IMR-90 (cell line): ENCODE measurements around the gene L3MBTL4. TPM values are rescaled to one million over a fixed set of nuclear protein-coding genes. Genes with fewer than 3 reads are reported as not detected.

Experiments used
- ATAC-seq: fragments of 200-7000 bp; cut with Tn5 transposase; 2 replicates; pipeline ENCODE4 v1.9.1; 2020; ENCODE audit warnings: low read depth, mild to moderate bottlenecking, moderate library complexity
- BruUV-seq: library from RNA; stranded (reverse); fragments of 400-500 nt; replicated peaks from 2 replicates; lab custom pipeline; 2021; lab: Mats Ljungman, UMichigan
- CTCF ChIA-PET: fragments of 300-600 bp; formaldehyde crosslinking; extraction: SDS; loops from one replicate; lab custom pipeline; 2021; ENCODE audit warnings: antibody characterized with exemption; lab: Yijun Ruan, JAX
- POLR2A ChIA-PET: fragments of 300-600 bp; sonication (Branson Sonifier 250); formaldehyde crosslinking; loops from one replicate; lab custom pipeline; 2022; ENCODE audit warnings: antibody characterized with exemption; ENCODE audit not compliant: unreplicated experiment; lab: Charles Lee
- DNase-seq: peaks from one replicate; pipeline ENCODE4 v3.0.0; 2013
- H2AFZ ChIP-seq: replicated peaks from 2 replicates; pipeline ENCODE3; 2013; ENCODE audit warnings: low read length, mild to moderate bottlenecking; ENCODE audit not compliant: poor library complexity
- H2AK5ac ChIP-seq: 2 replicates; pipeline ENCODE4 v1.6.1; 2013; ENCODE audit warnings: low read depth, low read length, inconsistent platforms
- H2AK9ac ChIP-seq: replicated peaks from 2 replicates; pipeline ENCODE3; 2013; ENCODE audit warnings: mild to moderate bottlenecking, low read depth, low read length, moderate library complexity; ENCODE audit not compliant: poor library complexity
- H2BK120ac ChIP-seq: 2 replicates; pipeline ENCODE4 v1.6.1; 2013; ENCODE audit warnings: low read depth, low read length, inconsistent platforms
- H2BK15ac ChIP-seq: 3 replicates; pipeline ENCODE4 v1.6.1; 2013; ENCODE audit warnings: low read depth, low read length, inconsistent platforms
- H2BK20ac ChIP-seq: 2 replicates; pipeline ENCODE4 v1.6.1; 2013; ENCODE audit warnings: low read depth, mild to moderate bottlenecking, inconsistent platforms, low read length, moderate library complexity
- H2BK5ac ChIP-seq: 2 replicates; pipeline ENCODE4 v1.6.1; 2013; ENCODE audit warnings: mild to moderate bottlenecking, low read depth, low read length, inconsistent platforms; ENCODE audit not compliant: poor library complexity, severe bottlenecking
- H3K14ac ChIP-seq: replicated peaks from 2 replicates; pipeline ENCODE4 v1.6.1; 2013; ENCODE audit warnings: low read depth, low read length, inconsistent platforms
- H3K18ac ChIP-seq: 2 replicates; pipeline ENCODE4 v1.6.1; 2013; ENCODE audit warnings: low read depth, low read length, control low read depth
- H3K23ac ChIP-seq: 2 replicates; pipeline ENCODE4 v1.6.1; 2013; ENCODE audit warnings: low read depth, low read length, inconsistent platforms
- H3K27ac ChIP-seq: 2 replicates; pipeline ENCODE4 v1.5.1; 2013; ENCODE audit warnings: mild to moderate bottlenecking, control low read depth, low read length; ENCODE audit not compliant: insufficient read depth
- H3K27me3 ChIP-seq: 2 replicates; pipeline ENCODE4 v1.6.1; 2013; ENCODE audit warnings: low read length; ENCODE audit not compliant: control insufficient read depth, insufficient read depth
- H3K36me3 ChIP-seq: 2 replicates; pipeline ENCODE4 v1.6.1; 2013; ENCODE audit warnings: low read length, mixed read lengths; ENCODE audit not compliant: control insufficient read depth, insufficient read depth
- H3K4ac ChIP-seq: 2 replicates; pipeline ENCODE4 v1.6.1; 2013; ENCODE audit warnings: low read depth, low read length, inconsistent platforms
- H3K4me1 ChIP-seq: 2 replicates; pipeline ENCODE4 v1.6.1; 2013; ENCODE audit warnings: low read length, mixed read lengths; ENCODE audit not compliant: control insufficient read depth, insufficient read depth
- H3K4me2 ChIP-seq: 2 replicates; pipeline ENCODE4 v1.6.1; 2013; ENCODE audit warnings: low read depth, mild to moderate bottlenecking, control low read depth, low read length, moderate library complexity
- H3K4me3 ChIP-seq: 2 replicates; pipeline ENCODE4 v1.5.1; 2013; ENCODE audit warnings: low read depth, mild to moderate bottlenecking, control low read depth, low read length, moderate library complexity; ENCODE audit not compliant: insufficient read depth
- H3K56ac ChIP-seq: 2 replicates; pipeline ENCODE4 v1.6.1; 2013; ENCODE audit warnings: low read length, inconsistent platforms; ENCODE audit not compliant: insufficient read depth; ENCODE audit errors: extremely low read depth
- H3K79me1 ChIP-seq, 2 experiments: 2 replicates each; pipeline ENCODE4 v1.6.1; 2013; ENCODE audit warnings: low read length in 2 of 2, inconsistent platforms in 1 of 2, low read depth in 1 of 2
- H3K9ac ChIP-seq: 2 replicates; pipeline ENCODE4 v1.6.1; 2013; ENCODE audit warnings: low read depth, low read length, control low read depth
- H3K9me1 ChIP-seq: 2 replicates; pipeline ENCODE4 v1.6.1; 2013; ENCODE audit warnings: low read length, inconsistent platforms; ENCODE audit not compliant: insufficient read depth
- H3K9me3 ChIP-seq: 2 replicates; pipeline ENCODE4 v1.6.1; 2013; ENCODE audit warnings: low read length; ENCODE audit not compliant: control insufficient read depth, insufficient read depth
- H4K20me1 ChIP-seq: 2 replicates; pipeline ENCODE4 v1.6.1; 2013; ENCODE audit warnings: low read length, inconsistent platforms; ENCODE audit not compliant: insufficient read depth
- H4K5ac ChIP-seq: 2 replicates; pipeline ENCODE4 v1.6.1; 2013; ENCODE audit warnings: mild to moderate bottlenecking, low read depth, low read length, control low read depth
- H4K8ac ChIP-seq, 2 experiments: 2 replicates each; pipeline ENCODE4 v1.6.1; 2013; ENCODE audit warnings: low read depth in 2 of 2, low read length in 2 of 2, control low read depth in 1 of 2, inconsistent platforms in 1 of 2
- H4K91ac ChIP-seq: 2 replicates; pipeline ENCODE4 v1.6.1; 2013; ENCODE audit warnings: low read depth, low read length, inconsistent platforms; ENCODE audit not compliant: insufficient read depth
- BHLHE40 ChIP-seq: fragments of 150-350 bp; IDR thresholded peaks from 2 replicates; pipeline ENCODE4 v1.6.1; 2016; ENCODE audit warnings: mild to moderate bottlenecking, low read depth, low read length
- CEBPB ChIP-seq: IDR thresholded peaks from 2 replicates; pipeline ENCODE4 v1.6.1; 2012; ENCODE audit warnings: low read depth, low read length, improper control_type of control experiment
- CHD1 ChIP-seq: IDR thresholded peaks from 2 replicates; pipeline ENCODE4 v1.6.1; 2012; ENCODE audit warnings: low read depth, low read length, improper control_type of control experiment
- FOS ChIP-seq: fragments of 150-350 bp; IDR thresholded peaks from 2 replicates; pipeline ENCODE4 v1.6.1; 2016; ENCODE audit warnings: low read depth, low read length
- MAFK ChIP-seq: IDR thresholded peaks from 2 replicates; pipeline ENCODE4 v1.6.1; 2012; ENCODE audit warnings: low read depth, low read length, improper control_type of control experiment
- MAZ ChIP-seq: IDR thresholded peaks from 2 replicates; pipeline ENCODE4 v1.6.1; 2012; ENCODE audit warnings: low read depth, mild to moderate bottlenecking, low read length, improper control_type of control experiment, moderate library complexity, borderline replicate concordance
- MXI1 ChIP-seq: IDR thresholded peaks from 2 replicates; pipeline ENCODE4 v1.6.1; 2012; ENCODE audit warnings: low read depth, mild to moderate bottlenecking, low read length, moderate library complexity, borderline replicate concordance
- NFE2L2 ChIP-seq: fragments of 150-350 bp; IDR thresholded peaks from 2 replicates; pipeline ENCODE4 v1.6.1; 2016; ENCODE audit warnings: low read depth, mild to moderate bottlenecking, low read length
- POLR2A ChIP-seq: IDR thresholded peaks from 2 replicates; pipeline ENCODE4 v1.6.1; 2012; ENCODE audit warnings: mild to moderate bottlenecking, low read depth, low read length
- RAD21 ChIP-seq: IDR thresholded peaks from 2 replicates; pipeline ENCODE4 v1.6.1; 2012; ENCODE audit warnings: low read length, improper control_type of control experiment
- RCOR1 ChIP-seq: IDR thresholded peaks from 2 replicates; pipeline ENCODE4 v1.6.1; 2012; ENCODE audit warnings: mild to moderate bottlenecking, low read length, improper control_type of control experiment; ENCODE audit not compliant: insufficient replicate concordance
- RFX5 ChIP-seq: IDR thresholded peaks from 2 replicates; pipeline ENCODE4 v1.8.0; 2012; ENCODE audit warnings: low read depth, mild to moderate bottlenecking, low read length, moderate library complexity
- WGBS, 2 experiments: methylation state at CpG; one replicate each; pipeline versions ENCODE4 v1.1.5 to v1.1.7; 2013; ENCODE audit warnings: missing lambda C conversion rate in 2 of 2; ENCODE audit not compliant: insufficient read length in 1 of 2; ENCODE audit errors: extremely low coverage in 2 of 2; 5-methylcytosine and 5-hydroxymethylcytosine counted together
- dilution Hi-C: fragments of 300-500 bp; cut with HindIII; formaldehyde crosslinking; loops from one replicate; pipeline ENCODE4 v1.14.3; 2018; ENCODE audit warnings: low sequenced_read_pairs; ENCODE audit not compliant: unreplicated experiment
- in situ Hi-C: fragments of 300-500 bp; cut with MboI; formaldehyde crosslinking; loops from 3 replicates; pipeline ENCODE4 v1.14.3; 2019; ENCODE audit warnings: low sequenced_read_pairs, inconsistent platforms, mixed read lengths
- intact Hi-C: fragments of 100-400 bp; cut with micrococcal nuclease; formaldehyde crosslinking; loops from 2 replicates; pipeline ENCODE4 v1.10.0; 2022
- polyA plus RNA-seq, 3 experiments: library from polyadenylated mRNA; depleted of rRNA; stranded (reverse); fragments of >200 nt; gene quantifications; 2 replicates each; pipeline ENCODE4 v1.2.3, GENCODE V29; 2012; ENCODE audit warnings: low replicate concordance in 1 of 3
- total RNA-seq: library from RNA; depleted of rRNA; stranded (reverse); fragments of >200 nt; gene quantifications from 2 replicates; pipeline ENCODE4 v1.2.3, GENCODE V29; 2012
- TF ChIP-seq, protein P1 (sequence below): conservative IDR thresholded peaks from 2 replicates; pipeline ENCODE4 v1.5.1; 2012; ENCODE audit warnings: mild to moderate bottlenecking, low read depth, low read length, improper control_type of control experiment
- TF ChIP-seq, protein P2 (sequence below): fragments of 150-350 bp; IDR thresholded peaks from 2 replicates; pipeline ENCODE4 v1.6.1; 2017; ENCODE audit warnings: mild to moderate bottlenecking, antibody characterized with exemption, low read length, low read depth

Gene L3MBTL4
- total and polyA plus RNA-seq, 2 of the 4 experiments (the other 2 are of a cell fraction) = under 0.01 to 0.02 TPM

DNA sequence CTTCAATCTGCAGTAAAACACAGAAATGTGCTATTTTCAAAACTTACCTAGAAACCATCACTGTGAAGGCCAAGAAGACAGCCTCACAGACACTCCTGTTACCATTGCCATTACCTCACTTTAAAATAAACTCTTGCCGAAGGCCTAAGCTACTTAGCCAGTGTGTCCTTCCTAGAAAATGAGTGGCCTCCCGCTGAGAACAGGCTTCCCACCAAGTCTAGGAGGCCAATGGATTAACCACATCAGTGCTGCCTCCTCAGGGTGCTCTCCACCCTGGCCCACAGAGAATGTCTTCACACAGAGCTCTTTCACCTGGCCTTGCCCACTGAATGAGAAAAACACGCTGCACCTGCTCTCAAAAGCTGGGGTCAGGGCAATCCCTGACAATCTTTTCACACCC is 47.5 kb downstream of the L3MBTL4 start:
- no peak overlapping the region for H3K27ac ChIP-seq
- ATAC-seq (no peak), DNase-seq (no peak)
- no peak overlapping the region for H3K23ac ChIP-seq
- H4K20me1 ChIP-seq = no peaks in the 10 kb centered on the region
- H3K14ac ChIP-seq = no peak overlapping the region
- no peak overlapping the region for H2AFZ ChIP-seq
- H2BK20ac ChIP-seq = no peak overlapping the region
- no peak overlapping the region for H3K56ac ChIP-seq
- H4K8ac ChIP-seq = no peak overlapping the region
- ChIA-PET CTCF (no interaction called here), POLR2A (no interaction called here)
- 40% methylated on average over 1 of the region's 3 CpGs; no CpG with 5 or more reads in 1 of the 2 experiments for WGBS, 2 experiments
- intact Hi-C loops (no loop called here), in situ Hi-C loops (no loop called here), dilution Hi-C loops (no loop called here)
- no peak overlapping the region for H2AK9ac ChIP-seq
- no TSS peak for BruUV-seq
- no peak overlapping the region for H2BK5ac ChIP-seq
- no peak overlapping the region for H3K18ac ChIP-seq
- no peak overlapping the region for H4K5ac ChIP-seq
- TF ChIP-seq FOS (no peak), NFE2L2 (no peak), CEBPB (no peak), RCOR1 (no peak), BHLHE40 (no peak), POLR2A (no peak), MXI1 (no peak), RFX5 (no peak), RAD21 (no peak), MAZ (no peak), CHD1 (no peak), MAFK (no peak)
- TF ChIP-seq, protein P1, sequence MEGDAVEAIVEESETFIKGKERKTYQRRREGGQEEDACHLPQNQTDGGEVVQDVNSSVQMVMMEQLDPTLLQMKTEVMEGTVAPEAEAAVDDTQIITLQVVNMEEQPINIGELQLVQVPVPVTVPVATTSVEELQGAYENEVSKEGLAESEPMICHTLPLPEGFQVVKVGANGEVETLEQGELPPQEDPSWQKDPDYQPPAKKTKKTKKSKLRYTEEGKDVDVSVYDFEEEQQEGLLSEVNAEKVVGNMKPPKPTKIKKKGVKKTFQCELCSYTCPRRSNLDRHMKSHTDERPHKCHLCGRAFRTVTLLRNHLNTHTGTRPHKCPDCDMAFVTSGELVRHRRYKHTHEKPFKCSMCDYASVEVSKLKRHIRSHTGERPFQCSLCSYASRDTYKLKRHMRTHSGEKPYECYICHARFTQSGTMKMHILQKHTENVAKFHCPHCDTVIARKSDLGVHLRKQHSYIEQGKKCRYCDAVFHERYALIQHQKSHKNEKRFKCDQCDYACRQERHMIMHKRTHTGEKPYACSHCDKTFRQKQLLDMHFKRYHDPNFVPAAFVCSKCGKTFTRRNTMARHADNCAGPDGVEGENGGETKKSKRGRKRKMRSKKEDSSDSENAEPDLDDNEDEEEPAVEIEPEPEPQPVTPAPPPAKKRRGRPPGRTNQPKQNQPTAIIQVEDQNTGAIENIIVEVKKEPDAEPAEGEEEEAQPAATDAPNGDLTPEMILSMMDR = no peak
- TF ChIP-seq, protein P2, sequence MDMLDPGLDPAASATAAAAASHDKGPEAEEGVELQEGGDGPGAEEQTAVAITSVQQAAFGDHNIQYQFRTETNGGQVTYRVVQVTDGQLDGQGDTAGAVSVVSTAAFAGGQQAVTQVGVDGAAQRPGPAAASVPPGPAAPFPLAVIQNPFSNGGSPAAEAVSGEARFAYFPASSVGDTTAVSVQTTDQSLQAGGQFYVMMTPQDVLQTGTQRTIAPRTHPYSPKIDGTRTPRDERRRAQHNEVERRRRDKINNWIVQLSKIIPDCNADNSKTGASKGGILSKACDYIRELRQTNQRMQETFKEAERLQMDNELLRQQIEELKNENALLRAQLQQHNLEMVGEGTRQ = no peak
- no peak overlapping the region for H2BK15ac ChIP-seq
- H4K91ac ChIP-seq = no peak overlapping the region
- no peak overlapping the region for H3K4ac ChIP-seq
- no peaks in the 10 kb centered on the region for H3K79me1 ChIP-seq
- H2AK5ac ChIP-seq = no peak overlapping the region
- H3K4me1 ChIP-seq = no peaks in the 10 kb centered on the region
- H3K36me3 ChIP-seq = no peaks in the 10 kb centered on the region
- H3K9ac ChIP-seq = no peak overlapping the region
- no peak overlapping the region for H3K4me2 ChIP-seq
- H3K9me1 ChIP-seq = no peaks in the 10 kb centered on the region
- no peak overlapping the region for H3K4me3 ChIP-seq
- no peak overlapping the region for H2BK120ac ChIP-seq
- no peaks in the 10 kb centered on the region; the same call in 1 of the 2 replicates for H3K27me3 ChIP-seq
- H3K9me3 ChIP-seq = no peaks in the 10 kb centered on the region
